Renal cortical epithelial cell (primary cell): Measurements from ENCODE around the gene LZTR1. TPM values are rescaled to one million over a fixed set of nuclear protein-coding genes. Genes with fewer than 3 reads are reported as not detected.
"Not testable (repeated sequence)": the region's sequence is repeated elsewhere in the genome, so short reads cannot be mapped to it uniquely, and the experiment has no call there.

ENCODE experiments used
- DNase-seq: peaks from one replicate; pipeline ENCODE4 v3.0.0-alpha.2; 2011; ENCODE audit warnings: low read depth
- total RNA-seq: library from RNA; depleted of rRNA; stranded (reverse); fragments of >200 nt; gene quantifications from 2 replicates; pipeline ENCODE4 v1.2.3, GENCODE V29; 2014

LZTR1 gene
- total RNA-seq, 1 donor from 2014 or later, result 63.5 TPM

GRCh38 chr22:20996598-20997535, 14.8 kb downstream of the LZTR1 start:
- DNase-seq, result no peak

GRCh38 chr22:20997536-20998257, 15.6 kb downstream of the LZTR1 start:
- DNase-seq, result no peak

- DNase-seq, result no peak
These were observed 16.6 kb downstream of the LZTR1 start for GRCh38 chr22:20998411-20999336.

GRCh38 chr22:20999350-21000206, 17.5 kb downstream of the LZTR1 start:
- DNase-seq, result no peak

GRCh38 chr22:21000207-21000986, 18.3 kb downstream of the LZTR1 start:
- DNase-seq, result no peak

GRCh38 chr22:21000987-21001600, 19.0 kb downstream of the LZTR1 start:
- no peak for DNase-seq

GRCh38 chr22:21001601-21002325, 19.7 kb downstream of the LZTR1 start, which contains the start of gene THAP7:
THAP7 (minus strand) TSS chr22:21002118; CDS start chr22:21001911, 207 bp downstream.
- DNase-seq, result peak; percentile 82

GRCh38 chr22:21003782-21004181, 21.7 kb downstream of the LZTR1 start:
- DNase-seq, result no peak

- not testable (repeated sequence) for DNase-seq
These were observed 27.1 kb downstream of the LZTR1 start for GRCh38 chr22:21009208-21009607.

GRCh38 chr22:21009638-21010425, 27.7 kb downstream of the LZTR1 start:
- DNase-seq, result peak; percentile 61

- DNase-seq, result no peak
These were observed 28.5 kb downstream of the LZTR1 start for GRCh38 chr22:21010426-21011113.

GRCh38 chr22:21012446-21013407, 30.6 kb downstream of the LZTR1 start:
- DNase-seq, result no peak

- DNase-seq, result no peak
These were observed 31.6 kb downstream of the LZTR1 start for GRCh38 chr22:21013657-21014201.

- DNase-seq, result peak; percentile 67
These were observed 32.2 kb downstream of the LZTR1 start for GRCh38 chr22:21014202-21014725.

- no peak for DNase-seq
These were observed 32.8 kb downstream of the LZTR1 start, which contains the start of gene P2RX6 for GRCh38 chr22:21014726-21015465. P2RX6 (plus strand) TSS chr22:21015165; CDS start chr22:21015175, 10 bp downstream.
